HG03097 (cell line): ENCODE measurements around the gene PRUNE2.

Source experiments
- ATAC-seq: cut with Tn5 transposase; IDR thresholded peaks from one replicate; pipeline ENCODE4 v1.9.1; 2021; ENCODE audit not compliant: unreplicated experiment, low FRiP score

Gene PRUNE2

DNA sequence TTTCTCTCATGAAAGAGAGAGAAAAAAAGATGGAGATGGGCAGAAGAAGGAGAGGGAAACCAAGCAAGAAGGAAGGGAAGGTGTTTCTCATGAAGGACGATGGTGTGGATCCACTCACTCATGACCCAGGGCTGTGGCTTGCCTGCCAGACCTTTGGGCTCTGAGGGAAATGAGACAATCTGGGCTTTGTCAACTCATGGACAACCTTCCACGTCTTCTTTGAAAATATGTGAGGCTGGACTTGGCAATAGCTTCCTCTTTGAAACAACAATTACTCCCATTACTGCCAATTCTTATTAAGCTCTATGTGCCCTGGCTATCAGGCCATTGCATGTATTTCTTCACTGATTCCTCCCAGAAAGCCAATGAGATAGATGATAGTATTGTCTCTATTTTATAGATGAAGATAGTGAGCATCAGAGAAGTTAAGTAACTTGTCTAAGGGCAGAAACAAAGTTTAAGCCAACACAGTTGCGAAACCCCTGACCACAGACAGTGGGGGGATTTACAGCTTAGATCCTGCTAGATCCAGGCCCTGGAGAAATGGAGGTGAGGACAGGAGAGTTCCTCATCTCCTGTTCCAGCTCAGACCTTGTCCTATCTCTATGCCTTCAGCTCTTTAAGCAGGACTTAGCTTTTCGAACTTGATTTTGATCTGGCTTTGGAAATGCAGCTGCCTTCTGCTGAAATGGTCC, 314.5 kb downstream of the PRUNE2 start:
- ATAC-seq = no peak

DNA sequence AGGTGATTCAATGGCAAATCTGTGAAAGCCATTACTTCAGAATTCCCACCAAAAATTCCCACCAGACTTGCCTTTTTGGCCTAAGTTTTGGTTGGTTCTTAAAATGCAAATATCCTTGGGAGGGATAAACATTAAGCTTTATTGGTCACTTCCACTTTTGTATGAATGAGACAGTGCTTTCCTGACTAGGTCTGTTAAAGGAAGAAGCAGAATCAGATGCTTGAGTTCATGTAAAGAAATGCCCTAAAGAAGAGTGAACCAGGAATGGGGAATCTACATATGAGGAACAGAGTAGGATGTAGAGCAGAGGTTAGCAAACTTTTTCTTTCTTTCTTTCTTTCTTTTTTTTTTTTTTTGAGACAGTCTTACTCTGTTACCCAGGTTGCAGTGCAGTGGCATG, 317.6 kb downstream of the PRUNE2 start:
- no peak for ATAC-seq

DNA sequence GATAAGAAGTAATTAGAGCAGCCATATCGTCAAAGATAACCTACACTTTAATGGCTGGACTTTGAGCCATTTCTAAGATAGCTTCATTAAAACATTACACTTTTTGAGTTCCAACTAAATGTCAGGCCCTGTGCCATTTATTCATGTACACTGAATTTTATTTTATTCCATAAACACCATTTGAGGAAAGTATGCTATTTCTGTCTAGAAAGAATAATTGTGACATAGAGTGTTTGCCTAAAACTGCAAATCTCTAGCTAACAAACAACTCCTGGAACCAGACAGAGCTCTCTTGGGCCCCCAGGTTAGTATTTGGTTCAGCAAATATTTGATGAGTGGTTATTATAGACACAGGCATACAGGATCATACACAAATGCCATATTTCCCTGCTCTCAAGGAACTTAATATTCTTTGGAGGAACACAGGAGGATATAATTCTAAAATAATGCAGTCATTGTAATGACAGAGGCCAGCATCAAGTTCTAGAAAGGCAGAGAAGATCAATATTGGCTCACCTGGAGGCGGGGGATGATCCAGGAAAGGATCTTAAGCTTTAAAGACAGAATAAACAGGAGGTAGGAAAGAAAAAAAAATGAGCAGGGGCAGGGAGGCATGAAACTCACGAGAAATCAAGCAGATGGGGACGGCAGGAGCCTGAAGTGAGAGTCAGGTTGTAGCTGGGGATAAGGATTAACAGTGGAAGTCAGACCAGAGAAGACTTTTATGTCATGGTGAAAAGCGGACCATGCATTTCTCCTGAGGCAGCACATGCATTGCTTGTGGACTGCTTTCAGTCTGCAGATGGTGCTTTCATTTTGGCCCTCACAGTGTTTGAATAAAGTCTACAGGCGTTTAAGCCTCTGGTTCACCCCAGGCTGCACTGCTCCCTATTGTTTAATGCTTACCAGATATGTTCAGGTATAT, 319.3 kb downstream of the PRUNE2 start:
- no peak for ATAC-seq

- ATAC-seq = no peak
Observed at GRCh38 chr9:76585487-76586389, 320.2 kb downstream of the PRUNE2 start.

DNA sequence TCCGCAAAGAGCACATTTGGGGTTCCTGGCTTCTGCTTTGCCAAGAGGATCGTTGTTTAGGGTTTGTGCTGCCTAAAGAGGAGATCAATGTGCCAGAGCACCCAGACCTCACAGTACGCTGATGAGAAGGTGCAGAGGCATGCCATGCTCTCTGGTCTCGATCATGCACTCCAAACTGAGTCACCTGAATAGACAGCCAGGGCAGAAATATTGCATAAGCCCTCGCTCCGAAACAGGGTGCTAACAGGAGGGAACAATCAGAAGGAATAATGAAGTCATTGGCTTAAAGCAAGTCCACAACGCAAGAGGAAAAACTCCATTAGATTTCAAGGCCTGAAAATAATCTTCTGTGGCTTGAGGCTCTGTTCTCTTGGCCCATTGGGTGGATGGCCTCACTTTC, 322.7 kb downstream of the PRUNE2 start:
- ATAC-seq = no peak

GRCh38 chr9:76581731-76582130, 324.2 kb downstream of the PRUNE2 start:
- ATAC-seq = no peak

GRCh38 chr9:76580820-76581219, 325.1 kb downstream of the PRUNE2 start:
- ATAC-seq = no peak

GRCh38 chr9:76580188-76580587, 325.7 kb downstream of the PRUNE2 start:
- no peak for ATAC-seq

DNA sequence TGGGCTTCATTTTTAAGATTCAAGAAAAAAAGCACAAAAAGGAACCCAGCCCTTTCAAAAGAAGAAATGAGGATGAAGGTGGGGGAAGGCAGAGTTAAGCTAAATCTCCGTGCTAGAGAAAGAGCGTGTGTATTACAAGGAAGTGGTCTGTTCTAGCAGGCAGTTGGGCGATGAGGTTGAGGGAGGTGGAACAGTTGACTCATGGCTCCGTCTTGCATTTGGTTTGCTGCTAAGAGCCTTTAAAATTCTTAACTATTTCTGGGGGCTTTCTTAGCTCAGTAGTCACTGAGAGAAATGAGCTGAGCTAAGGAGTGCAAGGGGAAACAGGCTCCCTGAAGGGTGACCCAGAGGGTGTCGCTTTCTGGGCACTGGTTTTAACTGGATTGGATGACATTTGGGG, 329.6 kb downstream of the PRUNE2 start:
- peak; percentile 64 for ATAC-seq

DNA sequence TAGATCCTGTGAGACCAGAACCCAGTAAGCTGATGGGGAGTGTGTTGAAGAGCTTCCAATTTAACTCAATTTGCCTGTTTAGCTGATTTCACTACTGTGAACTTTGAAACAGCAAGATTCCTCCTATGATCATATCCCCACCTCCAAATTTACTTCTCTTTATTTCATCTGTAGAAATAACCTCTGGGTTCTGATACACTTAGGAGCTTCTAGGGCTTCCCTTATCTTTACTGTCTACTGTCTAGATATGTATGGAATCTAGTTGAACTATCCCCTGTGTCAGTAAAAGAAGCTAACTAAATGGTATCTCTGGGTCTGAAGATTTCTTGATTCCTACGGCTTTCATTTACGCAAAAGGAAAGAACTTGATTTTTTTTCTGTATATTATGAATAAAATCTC, 330.2 kb downstream of the PRUNE2 start:
- no peak for ATAC-seq

- ATAC-seq = no peak
Observed at GRCh38 chr9:76573905-76574760, 331.8 kb downstream of the PRUNE2 start.

DNA sequence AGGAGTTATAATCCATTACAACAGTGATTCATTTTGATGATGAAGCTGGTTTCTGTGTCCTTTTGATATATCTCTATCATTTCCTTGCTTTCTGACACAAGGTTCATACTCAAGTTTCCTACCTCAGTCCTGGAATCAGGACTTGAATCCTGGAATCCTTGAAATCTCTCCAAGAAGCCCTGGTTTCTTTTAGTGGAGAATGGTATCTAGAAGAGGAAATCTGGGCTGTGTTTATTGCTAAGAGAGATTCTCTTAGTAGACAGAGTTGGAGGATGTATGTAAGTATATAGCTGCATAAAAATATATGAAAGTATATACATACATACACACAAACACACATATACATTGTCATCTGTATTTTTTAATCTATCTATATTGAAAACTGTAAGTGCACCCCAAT, 332.5 kb downstream of the PRUNE2 start:
- no peak for ATAC-seq

DNA sequence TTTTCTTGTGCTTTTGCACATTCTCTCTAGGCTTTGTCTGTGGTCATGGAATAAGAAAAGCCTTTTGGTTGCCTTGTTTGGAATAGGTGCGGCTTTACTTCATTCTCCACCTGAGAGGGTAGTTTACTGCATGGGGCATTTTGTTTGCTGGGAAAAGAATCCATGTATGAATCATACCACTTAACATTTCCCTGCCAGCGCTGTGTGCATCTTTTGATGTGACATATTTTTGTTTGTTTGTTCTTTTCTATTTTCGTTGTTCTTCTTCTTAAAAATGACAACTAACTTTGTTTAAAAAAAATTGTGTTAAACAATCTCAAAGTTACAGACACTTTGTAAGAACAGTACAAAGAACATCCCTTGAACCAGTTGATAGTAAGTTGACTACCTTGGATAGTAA, 333.8 kb downstream of the PRUNE2 start:
- ATAC-seq = no peak

- ATAC-seq = no peak
Observed at GRCh38 chr9:76571743-76572146, 334.2 kb downstream of the PRUNE2 start.

GRCh38 chr9:76571288-76571687, 334.6 kb downstream of the PRUNE2 start:
- ATAC-seq = peak; percentile 89

DNA sequence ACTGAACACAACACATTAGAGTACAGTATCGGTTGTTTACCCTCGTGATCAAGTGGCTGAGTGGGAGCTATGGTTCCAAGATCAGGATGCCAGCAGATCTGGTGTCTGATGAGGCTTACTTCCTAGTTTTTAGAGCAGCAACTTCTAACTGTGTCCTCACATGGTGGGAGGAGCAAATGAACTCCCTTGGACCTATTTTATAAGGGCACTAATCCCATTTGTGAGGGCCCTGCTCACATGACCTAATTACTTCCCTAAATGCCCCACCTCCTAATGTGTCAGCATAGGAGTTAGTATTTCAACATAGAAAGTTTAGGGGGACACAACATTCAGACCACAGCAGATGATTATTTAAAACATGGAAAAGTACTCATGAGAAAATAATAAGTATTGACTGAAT, 335.1 kb downstream of the PRUNE2 start:
- ATAC-seq = no peak

- ATAC-seq = no peak
Observed at GRCh38 chr9:76567086-76567485, 338.8 kb downstream of the PRUNE2 start.

DNA sequence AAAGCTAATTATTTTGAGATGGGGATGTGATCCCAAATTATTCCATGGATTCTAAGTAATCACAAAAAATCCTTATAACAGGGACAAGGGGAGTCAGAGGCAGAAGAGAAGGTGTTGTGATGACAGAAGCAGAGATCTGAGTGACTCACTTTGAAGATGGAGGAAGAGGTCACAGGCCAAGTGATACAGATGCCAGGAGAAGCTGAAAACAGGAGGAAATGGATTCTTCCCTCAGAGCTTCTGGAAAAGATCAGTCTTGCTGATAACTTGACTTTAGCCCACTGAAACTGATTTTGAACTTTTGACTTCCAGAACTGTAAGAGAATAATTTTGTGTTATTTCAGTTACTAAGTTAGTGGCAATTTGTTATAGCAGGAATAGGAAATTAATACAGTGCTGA, 341.6 kb downstream of the PRUNE2 start:
- ATAC-seq = no peak

DNA sequence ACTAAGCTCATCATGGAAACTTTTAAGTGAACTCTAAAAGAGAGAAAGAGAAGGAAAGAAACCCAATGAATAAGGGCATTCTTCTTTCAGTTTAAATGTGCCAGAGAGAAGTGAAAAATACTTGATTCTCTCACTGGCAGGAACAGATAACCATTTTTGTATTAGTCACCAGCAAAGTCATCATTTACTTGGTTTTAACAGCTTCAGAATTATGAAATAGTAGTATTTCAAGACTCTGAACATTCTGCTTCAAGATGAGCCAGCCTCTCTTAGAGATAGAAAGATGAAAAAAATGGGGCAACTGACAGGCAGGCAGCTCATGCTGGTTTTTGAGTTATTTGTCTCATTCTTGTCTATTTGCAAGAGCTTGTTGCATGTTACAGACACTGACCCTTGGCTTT, 343.4 kb downstream of the PRUNE2 start:
- ATAC-seq = no peak

DNA sequence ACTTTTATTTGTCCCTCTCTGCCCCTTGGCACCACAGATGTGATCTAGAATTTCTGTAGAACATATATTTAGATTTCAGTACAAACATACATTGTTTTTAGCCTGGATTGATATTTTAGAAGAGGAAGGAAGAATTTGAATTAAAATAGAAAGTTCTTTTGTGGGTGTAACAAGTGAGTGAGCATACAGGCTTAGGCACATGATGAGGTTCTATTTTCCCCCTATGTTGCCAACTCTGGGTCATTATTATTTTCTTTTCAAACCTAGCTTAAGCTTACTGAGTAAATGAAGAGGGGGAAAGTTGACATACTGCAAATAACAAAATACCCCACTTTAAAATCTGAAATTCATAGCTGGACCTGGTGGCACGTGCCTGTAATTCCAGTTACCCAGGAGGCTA, 344.0 kb downstream of the PRUNE2 start:
- ATAC-seq = no peak
